AML-193 (cell line): ENCODE measurements around the gene RBCK1.

Experiments used
- DNase-seq, 2 experiments: peaks; one replicate each; lab custom pipeline; 2025; lab: John Stamatoyannopoulos, UW

RBCK1 gene

GRCh38 chr20:407953-408842 lies at the start of gene RBCK1:
Gene RBCK1 (plus strand): TSS chr20:408299. CDS start chr20:408758, 459 bp downstream.
- DNase-seq = peak; percentile 51 to 62

- no peak for DNase-seq
Observed at GRCh38 chr20:358891-359555, 49.1 kb upstream of the RBCK1 start.

- no peak for DNase-seq
Observed at GRCh38 chr20:361561-361960, 46.5 kb upstream of the RBCK1 start.

- peak; percentile 88 to 94 for DNase-seq
Observed at GRCh38 chr20:362271-363254, 45.5 kb upstream of the RBCK1 start.

GRCh38 chr20:363319-364078 lies 44.6 kb upstream of the RBCK1 start:
- DNase-seq = no peak

- no peak for DNase-seq
Observed at GRCh38 chr20:364905-365794, 42.9 kb upstream of the RBCK1 start.

- no peak for DNase-seq
Observed at GRCh38 chr20:366041-366718, 41.9 kb upstream of the RBCK1 start.

- DNase-seq = no peak
Observed at GRCh38 chr20:366719-367485, 41.2 kb upstream of the RBCK1 start.

GRCh38 chr20:367486-367887 lies 40.6 kb upstream of the RBCK1 start:
- DNase-seq = no peak

GRCh38 chr20:368915-369314 lies 39.2 kb upstream of the RBCK1 start:
- DNase-seq = peak in 1 of 2 experiments; percentile 23

GRCh38 chr20:370151-370600 lies 37.9 kb upstream of the RBCK1 start:
- no peak for DNase-seq

- no peak for DNase-seq
Observed at GRCh38 chr20:370977-371754, 36.9 kb upstream of the RBCK1 start.

GRCh38 chr20:371755-372542 lies 36.1 kb upstream of the RBCK1 start:
- peak; percentile 93 to 96 for DNase-seq

GRCh38 chr20:372543-373082 lies 35.5 kb upstream of the RBCK1 start:
- DNase-seq = peak in 1 of 2 experiments; percentile 28

- peak; percentile 63 to 70 for DNase-seq
Observed at GRCh38 chr20:373171-373890, 34.8 kb upstream of the RBCK1 start.

- DNase-seq = no peak
Observed at GRCh38 chr20:375265-375889, 32.7 kb upstream of the RBCK1 start.
